Stimulated activated CD8-positive, alpha-beta memory T cell treated with anti-CD3 and anti-CD28 coated beads, Interleukin-15, amount 100 ng/mL, for 4 hours (primary cell): Measurements from ENCODE around the gene SPTBN1.

ENCODE experiments used
- DNase-seq, 2 donors: peaks; one replicate each; pipeline ENCODE4 v3.0.0-alpha.2; 2020; ENCODE audit warnings: low read depth in 2 of 2

The SPTBN1 gene

GRCh38 chr2:54609241-54609640 is 153.1 kb downstream of the SPTBN1 start:
- DNase-seq, result no peak

GRCh38 chr2:54609647-54610046 is 153.5 kb downstream of the SPTBN1 start:
- no peak for DNase-seq

- no peak for DNase-seq
These were observed 154.6 kb downstream of the SPTBN1 start for GRCh38 chr2:54610700-54611099.

GRCh38 chr2:54611830-54612545 is 155.9 kb downstream of the SPTBN1 start:
- no peak for DNase-seq

GRCh38 chr2:54613386-54613785 is 157.3 kb downstream of the SPTBN1 start:
- no peak for DNase-seq

GRCh38 chr2:54613794-54614257 is 157.7 kb downstream of the SPTBN1 start:
- no peak for DNase-seq

- no peak for DNase-seq
These were observed 158.7 kb downstream of the SPTBN1 start for GRCh38 chr2:54614819-54615218.

- DNase-seq, result no peak
These were observed 159.9 kb downstream of the SPTBN1 start for GRCh38 chr2:54615832-54616534.

GRCh38 chr2:54617409-54617808 is 161.3 kb downstream of the SPTBN1 start:
- no peak for DNase-seq

- no peak for DNase-seq
These were observed 162.8 kb downstream of the SPTBN1 start for GRCh38 chr2:54618646-54619565.

GRCh38 chr2:54619660-54620231 is 163.6 kb downstream of the SPTBN1 start:
- DNase-seq, result no peak

- DNase-seq, result no peak
These were observed 164.8 kb downstream of the SPTBN1 start for GRCh38 chr2:54620948-54621347.

GRCh38 chr2:54624591-54625071 is 168.5 kb downstream of the SPTBN1 start:
- DNase-seq, result no peak

GRCh38 chr2:54626131-54626530 is 170.0 kb downstream of the SPTBN1 start:
- DNase-seq, result no peak

GRCh38 chr2:54626884-54627283 is 170.8 kb downstream of the SPTBN1 start:
- no peak for DNase-seq

GRCh38 chr2:54627973-54628372 is 171.8 kb downstream of the SPTBN1 start:
- no peak for DNase-seq

GRCh38 chr2:54628418-54628817 is 172.3 kb downstream of the SPTBN1 start:
- no peak for DNase-seq

- no peak for DNase-seq
These were observed 172.8 kb downstream of the SPTBN1 start for GRCh38 chr2:54628957-54629356.

- no peak for DNase-seq
These were observed 173.3 kb downstream of the SPTBN1 start for GRCh38 chr2:54629390-54629789.

GRCh38 chr2:54629914-54630857 is 174.1 kb downstream of the SPTBN1 start:
- no peak for DNase-seq
